HG02798 (cell line): ENCODE data around the gene AFAP1L2.
"Not testable (repeated sequence)": the region's sequence is repeated elsewhere in the genome, so short reads cannot be mapped to it uniquely, and the experiment has no call there.

ENCODE experiments used
- ATAC-seq: cut with Tn5 transposase; IDR thresholded peaks from one replicate; pipeline ENCODE4 v1.9.1; 2021; ENCODE audit warnings: mild to moderate bottlenecking; ENCODE audit not compliant: unreplicated experiment, poor library complexity

Gene AFAP1L2

DNA sequence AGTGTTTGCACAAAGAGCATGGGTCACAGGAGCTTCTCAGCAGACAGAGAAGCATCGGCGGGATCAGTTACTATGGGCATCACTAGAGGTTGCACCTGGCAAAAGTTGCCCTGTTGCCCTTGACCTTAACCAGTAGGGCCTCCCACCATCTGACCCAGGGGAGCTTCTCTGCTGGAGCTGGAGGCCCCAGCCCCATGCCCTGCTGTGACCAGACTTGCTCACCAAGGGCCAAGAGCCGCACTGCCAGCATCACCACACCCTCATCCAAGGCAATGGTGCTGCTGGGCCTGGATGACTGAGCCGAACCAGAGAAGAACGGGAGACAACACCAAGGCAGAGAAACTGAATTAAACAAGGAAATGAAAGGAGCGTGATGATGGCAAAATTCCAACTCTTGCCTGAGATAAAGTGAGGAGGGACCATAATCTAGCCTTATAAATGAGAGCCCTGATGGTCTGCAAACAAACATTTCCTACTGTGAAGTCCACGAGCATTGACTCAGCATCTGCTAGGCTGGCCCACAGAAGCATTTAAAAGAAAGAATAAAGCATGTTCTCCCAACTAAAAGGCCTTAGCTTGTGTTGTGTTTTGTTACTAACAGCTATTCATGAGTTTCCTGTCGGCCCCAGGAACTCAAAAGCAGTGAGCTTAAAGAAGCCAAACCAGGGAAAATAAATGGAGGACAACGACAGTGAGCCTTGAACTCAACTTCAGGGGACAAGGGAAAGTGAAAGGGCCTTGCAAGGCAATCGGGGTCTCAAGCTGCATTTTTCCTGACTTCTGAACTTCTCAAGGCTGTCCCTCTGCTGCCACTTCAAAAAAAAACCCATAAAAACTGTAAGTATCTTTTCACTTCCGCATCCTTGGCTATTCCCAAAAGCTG lies 60.4 kb downstream of the AFAP1L2 start:
- ATAC-seq = no peak

DNA sequence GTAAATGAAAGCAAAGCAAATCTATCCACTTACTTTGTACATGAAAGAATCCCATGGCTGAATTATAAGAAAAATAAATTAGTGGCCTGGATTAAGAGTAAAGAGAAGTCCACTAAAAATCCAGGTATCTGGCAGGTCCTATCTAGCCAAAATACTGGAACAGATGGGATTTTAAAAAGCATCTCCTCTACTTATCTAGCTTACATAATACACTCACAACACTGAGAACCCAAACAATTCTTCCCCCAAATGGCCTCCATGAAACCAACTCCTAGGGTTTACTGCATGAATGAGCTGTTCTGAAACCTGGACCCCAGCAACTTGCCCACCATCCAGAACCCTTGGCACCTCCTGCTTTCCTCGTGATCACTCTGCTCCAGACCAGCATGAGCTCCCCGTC lies 61.3 kb downstream of the AFAP1L2 start:
- no peak for ATAC-seq

DNA sequence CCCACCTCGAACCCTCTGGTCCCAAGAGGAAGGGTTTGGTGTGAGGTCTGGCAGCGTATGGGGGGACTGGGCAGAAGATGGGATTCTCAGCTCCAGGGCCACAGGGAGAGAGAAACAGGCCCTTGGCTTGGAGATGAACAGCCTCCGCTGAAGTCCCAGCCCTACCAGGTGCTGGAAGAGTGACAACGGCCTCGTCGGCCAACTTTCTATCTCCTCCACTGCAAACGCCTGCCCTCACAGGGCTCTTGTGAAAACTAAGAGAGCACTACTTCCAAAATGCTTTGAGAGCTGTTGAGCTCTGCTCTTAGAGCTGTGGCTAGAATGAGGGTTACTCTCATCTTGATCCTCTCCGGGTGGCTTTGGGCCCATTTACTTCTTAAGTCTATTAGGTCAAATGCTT lies 63.5 kb downstream of the AFAP1L2 start:
- no peak for ATAC-seq

DNA sequence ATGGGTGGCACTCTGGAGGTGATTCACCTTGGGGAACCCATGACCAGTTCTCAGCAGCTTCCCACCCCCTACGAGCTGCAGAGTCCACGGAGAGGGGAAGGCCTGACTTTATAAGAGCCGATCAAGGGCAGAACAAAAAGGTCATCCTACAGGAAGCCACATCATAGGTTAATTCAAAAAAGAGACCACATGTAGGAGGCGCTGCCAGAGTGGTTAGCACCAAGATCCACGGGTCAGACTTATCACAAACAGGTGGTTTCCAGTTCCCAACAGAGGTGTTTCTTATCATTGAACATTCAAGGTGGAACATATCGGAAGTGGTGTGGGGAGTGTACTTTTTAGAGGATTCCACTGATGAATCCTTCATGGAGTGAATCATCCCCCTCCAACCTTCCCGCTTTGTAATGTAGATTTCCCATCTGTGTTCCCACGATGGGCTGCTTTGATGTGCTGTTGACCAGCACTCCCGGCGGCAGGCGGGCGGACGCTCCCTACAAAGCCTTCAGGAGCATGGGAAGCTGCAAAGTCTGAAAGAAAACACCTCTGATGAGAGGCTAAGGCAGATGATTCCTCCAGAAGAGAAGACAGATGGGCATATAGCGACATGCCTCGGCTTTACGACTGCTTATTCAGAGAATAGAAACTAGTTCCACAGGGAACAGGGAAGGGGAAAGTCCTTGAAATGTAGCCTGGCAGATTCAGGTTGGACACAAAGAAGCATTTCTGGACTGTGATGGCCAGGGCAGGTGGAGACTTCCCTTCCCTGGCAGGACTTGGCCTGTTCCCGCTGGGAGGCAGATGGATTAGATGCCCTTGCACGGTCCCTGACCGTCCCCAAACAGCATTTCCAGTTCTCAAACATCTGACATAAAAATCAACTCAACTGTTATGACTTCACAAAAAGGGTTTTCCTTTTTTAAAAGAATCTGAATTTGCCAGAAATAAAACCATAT lies 66.5 kb downstream of the AFAP1L2 start:
- peak; percentile 55 for ATAC-seq

DNA sequence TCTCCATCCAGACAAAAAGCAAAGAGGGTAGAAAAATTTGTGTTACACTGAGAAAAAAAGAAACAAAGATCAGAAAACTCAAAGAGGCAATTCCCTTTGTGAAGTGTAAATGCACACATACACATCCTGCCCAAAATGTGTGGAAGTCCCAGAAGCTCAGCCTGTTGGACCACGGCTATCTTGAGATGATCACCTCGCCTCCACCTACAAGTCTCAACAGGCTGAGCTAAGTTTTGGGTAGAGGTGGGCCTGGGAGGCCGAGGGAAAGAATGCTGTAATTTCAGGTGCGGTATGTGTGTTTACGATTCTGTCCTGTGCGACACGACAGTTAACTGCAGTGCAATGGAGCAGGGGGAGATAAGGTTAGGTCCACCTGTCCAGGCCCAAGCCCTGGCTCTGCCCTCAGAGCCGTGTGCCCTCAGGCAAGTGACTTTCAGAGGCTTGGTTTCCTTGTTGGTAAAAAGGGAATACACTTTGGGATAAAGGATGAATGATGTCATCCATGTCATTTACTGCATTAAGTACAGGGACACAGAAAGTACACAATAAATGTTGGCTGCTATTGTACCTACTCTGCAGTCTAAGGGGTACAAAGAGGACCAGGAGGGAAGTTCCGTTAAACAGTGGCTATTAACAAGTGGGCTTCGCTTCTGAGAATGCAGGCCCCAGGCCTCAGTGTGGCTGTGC lies 67.3 kb downstream of the AFAP1L2 start:
- ATAC-seq = no peak

DNA sequence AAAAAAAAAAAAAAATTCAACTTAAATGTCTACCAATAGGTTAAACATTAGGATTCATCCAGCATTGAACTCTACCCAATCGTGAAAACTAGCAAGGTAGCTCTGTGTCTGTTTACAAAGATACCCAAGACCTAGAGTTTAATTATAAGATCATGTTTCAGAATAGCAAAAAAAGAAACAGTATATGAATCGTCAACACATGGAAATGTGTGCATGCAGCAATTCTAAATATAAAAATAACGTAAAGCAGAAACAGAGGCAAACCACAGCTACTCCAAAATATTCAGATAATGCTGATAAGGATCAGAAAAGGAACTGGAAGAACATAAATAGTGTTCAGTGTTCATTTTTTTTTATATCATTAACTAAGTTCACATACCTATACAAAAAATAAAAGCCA lies 68.7 kb downstream of the AFAP1L2 start:
- no peak for ATAC-seq

DNA sequence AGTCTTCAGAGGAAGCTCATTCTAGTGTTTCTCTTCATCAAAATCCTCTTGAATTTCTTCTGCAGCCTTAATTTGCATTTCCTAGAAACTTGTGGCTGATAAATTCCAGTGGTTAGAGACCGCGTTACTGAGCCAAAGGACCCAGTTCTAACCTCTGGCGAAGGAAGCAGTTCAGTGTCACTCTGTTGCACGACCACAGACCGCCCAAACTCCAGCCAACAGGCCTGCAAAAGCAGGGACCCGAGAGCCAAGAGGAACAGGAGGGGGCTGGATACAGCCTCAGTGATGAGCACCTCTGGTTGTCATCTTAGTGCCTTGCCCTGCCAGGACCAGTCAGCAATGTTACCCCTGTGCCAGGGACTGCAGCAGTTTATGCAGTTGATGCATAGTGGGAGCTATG lies 70.0 kb downstream of the AFAP1L2 start:
- ATAC-seq = no peak

DNA sequence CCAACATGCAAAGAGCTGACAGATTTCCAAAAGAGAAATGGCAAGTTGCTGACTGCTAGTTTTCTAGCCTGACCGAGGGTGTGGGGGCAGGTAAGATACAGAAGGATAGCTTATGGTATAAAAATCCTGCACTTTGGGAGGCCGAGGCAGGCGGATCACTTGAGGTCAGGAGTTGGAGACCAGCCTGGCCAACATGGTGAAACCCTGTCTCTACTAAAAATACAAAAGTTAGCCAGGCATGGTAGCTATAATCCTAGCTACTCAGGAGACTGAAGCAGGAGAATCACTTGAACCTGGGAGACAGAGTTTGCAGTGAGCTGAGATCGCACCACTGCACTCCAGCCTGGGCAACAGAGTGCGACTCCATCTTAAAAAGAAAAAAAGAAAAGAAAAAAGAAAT lies 70.9 kb downstream of the AFAP1L2 start:
- not testable (repeated sequence) for ATAC-seq

DNA sequence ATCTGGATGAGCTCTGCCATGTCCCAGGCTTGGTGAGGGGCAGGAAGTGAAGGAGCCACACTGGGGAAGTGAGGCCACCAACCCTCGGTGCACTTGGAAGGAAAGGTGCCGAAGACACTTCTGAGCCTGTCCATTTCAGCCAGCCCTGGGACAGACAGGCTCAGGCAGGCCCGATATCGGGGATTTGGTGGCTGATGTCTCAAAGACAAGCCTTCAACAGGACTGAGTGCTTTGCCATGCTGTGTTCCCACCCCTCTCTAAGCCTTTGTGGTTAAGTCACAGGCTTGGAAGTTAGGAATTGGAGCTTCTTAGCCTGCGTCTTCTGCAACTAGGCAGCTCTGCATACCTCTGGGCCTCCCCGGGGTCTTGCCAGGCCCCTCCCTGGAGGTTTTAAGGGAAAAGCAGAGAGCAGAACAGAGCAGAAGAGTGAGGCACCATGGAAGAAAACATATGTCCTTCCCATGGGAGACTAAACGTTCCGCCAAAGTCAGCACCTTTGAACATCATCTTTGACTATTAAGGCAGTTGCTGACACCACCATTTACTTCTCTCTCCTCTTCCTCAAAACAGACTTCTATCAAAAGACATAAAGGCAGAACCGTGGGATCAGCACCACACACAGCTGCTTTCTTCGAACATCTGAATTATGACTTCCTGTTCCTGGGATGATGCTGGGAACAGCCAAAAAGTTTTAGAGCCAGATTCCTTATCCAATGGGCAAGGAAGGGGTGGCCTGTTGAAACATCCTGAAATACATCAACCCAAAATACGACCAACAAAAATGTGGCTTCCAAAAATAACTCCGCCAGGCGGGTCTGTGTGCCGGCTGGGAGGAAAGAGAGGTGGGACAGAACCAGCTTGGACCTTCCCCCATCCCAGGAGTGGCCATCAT lies 71.8 kb downstream of the AFAP1L2 start:
- ATAC-seq = no peak

DNA sequence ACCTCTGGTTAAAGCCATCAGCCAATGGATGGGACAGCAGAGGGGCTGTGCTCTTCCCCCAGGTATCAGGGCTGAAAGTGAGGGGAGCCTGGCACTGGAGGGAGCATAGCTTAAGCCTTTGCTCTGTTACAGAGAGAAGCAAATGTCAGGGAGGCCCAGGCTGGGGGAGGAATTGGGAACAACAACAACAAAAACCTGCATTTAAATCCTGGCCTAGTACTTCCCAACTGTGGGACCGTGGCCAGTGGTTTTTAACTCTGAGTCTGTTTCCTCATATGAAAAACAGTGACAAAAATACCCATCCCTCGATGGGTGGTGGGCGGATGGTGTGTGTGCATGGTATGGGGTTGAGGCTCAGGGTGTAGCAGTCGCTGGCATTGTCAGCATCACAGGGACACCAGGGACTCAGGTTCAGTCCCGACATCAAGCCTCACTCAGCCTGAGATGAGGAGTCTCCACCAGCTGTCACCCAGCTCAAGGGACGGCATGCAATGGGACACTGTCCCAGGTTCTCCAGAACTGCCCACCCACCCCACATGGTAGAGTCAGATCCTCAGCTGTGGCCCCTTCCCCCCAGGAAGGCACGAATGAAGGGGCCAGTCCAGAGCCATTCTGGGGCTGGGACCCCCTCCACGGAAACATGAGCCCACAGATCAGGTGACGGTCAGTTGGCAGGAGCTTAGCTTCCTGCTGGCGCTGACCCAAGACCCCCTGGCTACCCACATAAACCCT lies 74.5 kb downstream of the AFAP1L2 start:
- no peak for ATAC-seq

DNA sequence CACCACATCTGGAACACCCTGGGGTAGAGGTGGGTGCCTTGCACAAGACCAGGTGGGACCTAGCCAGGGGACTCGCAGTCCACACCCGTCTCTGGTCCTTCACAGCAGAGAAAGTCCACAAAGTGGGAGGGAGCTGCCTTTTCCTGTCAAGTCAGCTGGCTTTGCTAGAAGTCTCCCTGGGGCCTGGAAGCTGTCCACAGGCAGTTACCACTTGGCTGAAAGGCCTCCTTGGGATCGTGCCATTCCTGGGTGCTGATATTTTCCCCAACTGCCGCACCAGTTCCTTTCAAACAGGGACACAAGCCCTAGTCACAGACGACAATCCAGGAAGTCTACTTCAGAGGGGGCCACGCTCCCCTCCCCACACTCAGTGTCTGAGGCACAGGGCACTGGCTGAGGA lies 75.4 kb downstream of the AFAP1L2 start:
- ATAC-seq = no peak

DNA sequence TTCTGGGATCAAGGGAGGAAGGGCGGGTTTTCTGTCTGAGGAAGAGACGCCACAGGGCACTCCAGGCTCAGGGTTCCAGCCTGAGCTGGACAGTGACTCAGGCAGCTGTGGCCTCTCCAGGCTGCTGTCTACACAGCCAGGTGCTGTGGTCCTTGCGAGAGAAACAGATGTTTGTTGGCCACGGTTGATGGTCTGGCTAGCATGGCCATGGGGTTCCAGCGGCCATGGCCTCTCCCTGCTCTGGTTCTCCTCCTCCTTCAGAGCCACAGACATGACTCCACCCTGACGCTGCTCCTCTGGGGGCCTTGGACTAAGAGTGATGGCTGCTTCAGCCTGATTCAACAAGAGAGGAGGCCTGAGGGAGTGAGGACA lies 75.9 kb downstream of the AFAP1L2 start:
- ATAC-seq = no peak

DNA sequence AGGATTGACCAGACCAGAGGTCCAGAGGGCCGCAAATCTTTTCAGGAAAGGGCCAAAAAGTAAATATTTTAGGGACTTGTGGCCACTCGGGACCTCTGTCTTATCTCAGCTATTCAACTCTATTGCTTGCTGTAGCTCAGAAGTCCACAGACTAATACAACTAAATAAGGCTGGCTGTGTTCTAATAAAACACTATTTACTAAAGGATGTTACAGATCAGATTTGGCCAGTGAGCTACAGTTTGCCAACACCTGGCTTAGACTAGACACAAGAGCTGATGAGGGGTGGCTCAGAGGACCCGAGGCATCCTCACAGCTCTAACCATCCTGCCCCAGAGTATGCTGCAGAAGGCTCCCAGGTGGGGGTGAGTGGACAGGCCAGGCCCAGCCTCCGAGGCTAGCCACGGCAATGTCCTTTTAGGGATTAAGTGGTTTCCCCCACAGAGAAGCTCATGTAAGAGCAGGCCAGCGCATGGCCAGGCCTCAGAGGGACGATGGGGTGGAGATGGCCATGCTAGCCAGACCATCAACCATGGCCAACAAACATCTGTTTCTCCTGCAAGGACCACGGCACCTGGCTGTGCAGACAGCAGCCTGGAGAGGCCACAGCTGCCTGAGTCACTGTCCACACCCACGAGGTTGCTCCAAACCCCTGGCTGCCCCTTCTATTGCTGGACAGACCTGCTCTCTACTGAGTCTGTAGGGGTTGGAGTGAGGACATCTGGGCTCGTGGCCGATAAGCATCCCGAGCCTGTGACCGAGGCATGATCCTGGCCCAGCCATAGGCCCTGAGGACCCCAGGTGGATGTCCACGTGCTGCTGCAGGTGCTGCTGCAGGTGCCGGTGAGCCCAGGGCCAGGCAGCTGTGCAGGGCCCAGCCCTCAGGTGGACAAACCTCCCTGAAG lies 76.5 kb downstream of the AFAP1L2 start:
- ATAC-seq = no peak

DNA sequence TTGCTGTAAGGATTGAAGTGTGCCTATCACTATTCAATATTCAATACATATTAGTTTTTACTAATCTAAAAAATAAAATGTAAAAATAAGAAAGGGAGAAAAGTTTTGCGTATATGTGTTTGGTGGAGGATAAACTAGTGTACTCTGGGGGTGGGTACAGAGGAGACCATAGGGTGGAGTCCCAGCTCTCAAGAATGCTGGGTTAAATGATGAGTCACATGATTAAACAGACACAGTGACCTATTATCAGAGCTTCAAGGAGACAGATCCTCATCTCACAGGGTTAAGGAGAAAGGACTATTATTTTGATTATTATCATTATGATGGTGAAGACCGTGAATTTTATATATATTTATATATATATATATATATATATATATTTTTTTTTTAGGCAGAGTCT lies 77.5 kb downstream of the AFAP1L2 start:
- ATAC-seq = no peak

DNA sequence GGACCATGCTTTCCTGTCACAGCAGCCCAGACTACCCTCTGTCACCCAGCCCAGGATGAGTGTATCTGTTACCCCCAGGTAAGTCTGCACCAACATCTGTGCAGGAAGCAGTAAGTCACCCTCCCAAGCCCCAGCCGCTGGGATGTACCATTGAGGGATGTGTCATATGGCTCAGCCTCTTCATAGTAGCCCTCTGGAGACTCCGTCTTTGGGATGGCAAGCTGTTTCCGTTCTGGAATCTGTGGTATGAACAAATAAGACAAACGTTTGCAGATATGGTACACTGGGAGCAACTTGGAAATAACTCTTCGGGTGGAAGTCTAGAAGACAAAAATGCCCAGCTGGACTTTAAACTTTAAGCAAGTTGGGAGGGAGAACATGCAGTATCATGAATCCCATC lies 81.3 kb downstream of the AFAP1L2 start:
- no peak for ATAC-seq

DNA sequence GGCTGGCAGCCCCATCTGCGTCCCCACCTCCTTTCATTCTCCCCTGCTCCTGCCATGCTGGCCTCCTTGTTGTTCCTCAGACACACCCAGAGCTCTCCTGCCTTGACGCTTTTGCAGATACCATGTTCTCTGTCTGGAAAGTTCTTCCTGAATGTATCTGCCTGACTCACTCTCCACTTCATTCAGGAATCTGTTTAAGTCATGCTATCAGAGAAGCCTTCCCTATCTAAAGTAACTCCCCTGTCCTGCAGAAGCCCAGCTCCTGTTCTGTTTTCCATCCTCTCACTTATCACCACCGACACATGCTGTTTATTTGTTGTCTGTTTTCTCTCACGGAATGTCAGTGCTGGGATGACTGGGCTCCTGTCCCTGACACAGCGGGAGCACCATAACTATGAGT lies 82.0 kb downstream of the AFAP1L2 start:
- ATAC-seq = no peak

DNA sequence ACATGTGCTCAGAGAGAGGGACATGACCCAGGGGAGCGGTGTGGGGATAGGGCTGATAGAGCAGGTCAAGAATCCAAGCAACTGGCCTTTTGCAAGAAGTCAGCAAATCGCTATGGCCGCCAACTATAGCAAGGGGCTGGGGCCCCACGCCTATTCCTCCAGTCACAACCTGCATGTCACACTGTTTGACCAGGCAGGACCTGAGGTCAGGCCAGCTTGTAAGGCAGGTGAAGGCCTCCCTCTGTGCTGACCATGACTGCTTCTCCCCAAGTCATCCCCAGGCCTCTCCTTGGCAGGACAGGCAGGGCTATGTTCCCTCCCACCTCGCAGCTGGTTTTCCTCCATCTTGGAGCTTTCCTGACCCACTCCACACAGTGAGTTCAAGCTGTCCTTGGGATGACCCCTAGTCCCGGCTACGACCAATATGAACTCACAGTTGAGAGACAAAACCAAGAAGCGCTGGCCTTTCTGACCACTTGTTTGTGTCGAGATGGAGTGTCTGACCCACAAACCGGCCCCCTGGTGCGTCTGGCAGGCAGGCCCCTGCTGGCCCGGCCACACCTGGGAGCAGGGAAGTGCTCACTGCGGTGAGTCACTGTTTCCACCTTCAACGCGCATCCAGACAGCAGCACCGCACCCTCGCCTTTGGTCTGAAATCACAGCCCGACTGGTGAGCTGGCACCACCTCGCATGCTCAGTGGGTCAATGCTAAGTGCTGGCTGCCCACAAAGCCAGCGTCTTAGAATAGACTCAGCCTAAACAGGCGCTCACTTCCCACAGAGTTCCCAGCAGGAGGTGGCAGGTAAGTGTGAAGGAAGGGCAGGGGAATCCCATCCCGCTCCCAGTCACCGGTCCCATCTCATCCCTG lies 83.8 kb downstream of the AFAP1L2 start:
- ATAC-seq = no peak
